Measurements from ENCODE around the gene IBA57.
"Not testable (repeated sequence)": the region's sequence is repeated elsewhere in the genome, so short reads cannot be mapped to it uniquely, and the experiment has no call there.

Gene IBA57

DNA sequence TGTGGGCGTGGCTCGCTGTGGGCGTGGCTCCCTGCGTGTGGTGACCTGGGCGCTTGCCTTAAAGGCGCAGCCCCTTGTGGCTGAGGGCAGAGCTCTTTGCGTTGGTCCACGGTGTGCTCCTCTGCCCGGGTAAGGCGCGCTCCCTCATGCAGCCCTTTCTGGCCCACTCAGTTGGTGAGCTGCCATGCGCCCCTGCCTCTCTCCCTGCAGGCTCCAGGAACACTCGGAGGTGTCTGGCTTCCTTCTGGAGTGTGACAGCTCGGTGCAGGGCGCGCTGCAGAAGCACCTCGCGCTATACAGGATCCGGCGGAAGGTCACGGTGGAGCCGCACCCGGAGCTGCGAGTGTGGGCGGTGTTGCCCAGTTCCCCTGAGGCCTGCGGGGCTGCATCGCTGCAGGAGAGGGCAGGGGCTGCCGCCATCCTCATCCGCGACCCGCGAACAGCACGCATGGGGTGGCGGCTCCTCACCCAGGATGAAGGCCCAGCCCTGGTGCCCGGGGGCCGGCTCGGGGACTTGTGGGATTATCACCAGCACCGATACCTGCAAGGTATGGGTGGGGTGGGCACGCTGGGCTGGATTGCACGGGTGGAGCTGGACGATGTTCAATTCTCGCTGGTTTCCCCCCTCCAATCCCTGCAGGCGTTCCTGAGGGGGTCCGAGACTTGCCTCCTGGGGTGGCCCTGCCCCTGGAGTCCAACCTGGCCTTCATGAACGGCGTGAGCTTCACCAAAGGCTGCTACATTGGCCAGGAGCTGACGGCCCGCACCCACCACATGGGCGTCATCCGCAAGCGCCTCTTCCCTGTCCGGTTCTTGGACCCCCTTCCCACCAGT lies 9.1 kb downstream of the IBA57 start:
- no peak for DNase-seq

GRCh38 chr1:228175316-228176023 lies 9.9 kb downstream of the IBA57 start:
- no peak for DNase-seq

- no peak for DNase-seq
Measured at GRCh38 chr1:228176024-228176395, 10.4 kb downstream of the IBA57 start.

GRCh38 chr1:228176461-228177182 lies 11.0 kb downstream of the IBA57 start:
- DNase-seq: no peak

DNA sequence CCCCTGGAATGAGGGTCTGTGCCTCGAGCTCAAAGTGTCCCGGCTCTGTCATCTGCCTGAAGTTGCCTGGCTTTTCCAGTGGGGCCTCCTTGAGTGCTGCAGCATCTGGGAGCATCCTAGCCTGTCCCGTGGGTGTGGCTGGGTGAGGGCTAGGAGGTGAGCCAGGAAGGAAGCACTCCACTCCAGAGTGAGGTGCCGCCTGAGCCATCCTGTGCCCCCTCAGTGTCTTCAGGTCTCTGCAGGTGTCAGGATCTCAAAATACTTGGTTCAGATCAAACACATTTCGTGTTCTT lies 11.5 kb downstream of the IBA57 start:
- no peak for DNase-seq

- no peak for DNase-seq
Measured at GRCh38 chr1:228177721-228178710, 12.4 kb downstream of the IBA57 start.

DNA sequence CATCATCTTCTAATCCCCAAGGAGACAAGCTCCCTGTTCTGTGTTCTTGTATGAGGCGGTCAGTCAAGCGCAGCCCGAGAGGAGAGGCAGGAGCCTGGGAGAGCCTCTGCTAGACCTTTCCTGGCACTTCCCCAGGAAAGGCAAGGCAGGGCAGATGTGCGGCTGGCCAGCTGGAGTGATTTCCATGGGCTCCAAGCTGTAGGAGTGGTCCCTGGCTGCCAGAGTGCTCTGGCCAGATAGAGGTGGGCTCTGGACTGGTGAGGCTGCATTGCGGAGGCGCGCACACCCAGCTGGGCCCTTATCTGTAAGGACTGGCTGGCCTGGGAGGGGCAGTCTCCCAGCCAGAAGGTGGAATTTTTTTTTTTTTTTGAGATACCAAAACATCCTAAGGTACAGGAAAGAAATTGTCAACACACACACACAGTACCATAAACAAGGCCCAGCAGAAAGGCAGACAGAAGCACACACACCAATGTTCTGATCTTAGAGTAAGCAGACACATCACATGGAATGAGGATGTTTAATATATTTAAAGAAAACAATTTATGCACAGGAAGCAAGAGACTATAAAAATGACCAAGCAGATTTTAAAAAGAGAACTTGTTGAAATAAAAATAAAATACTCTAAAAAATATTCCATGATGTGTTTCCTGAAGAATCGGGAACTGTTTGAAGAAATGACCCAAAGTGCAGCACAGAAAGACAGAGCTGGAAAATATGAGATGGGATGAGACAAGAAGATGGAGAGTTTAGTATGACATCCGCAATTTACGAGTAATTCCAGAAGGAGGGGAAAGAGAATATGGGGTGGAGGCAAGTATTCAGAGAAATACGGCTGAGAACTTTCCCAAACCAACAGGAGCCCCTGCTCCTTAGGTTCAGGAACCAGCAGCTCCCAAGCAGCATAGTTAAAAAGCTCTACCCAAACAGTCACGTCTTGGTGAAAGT lies 13.4 kb downstream of the IBA57 start:
- DNase-seq: no peak

- DNase-seq: no peak
Measured at GRCh38 chr1:228180271-228180958, 14.8 kb downstream of the IBA57 start.

DNA sequence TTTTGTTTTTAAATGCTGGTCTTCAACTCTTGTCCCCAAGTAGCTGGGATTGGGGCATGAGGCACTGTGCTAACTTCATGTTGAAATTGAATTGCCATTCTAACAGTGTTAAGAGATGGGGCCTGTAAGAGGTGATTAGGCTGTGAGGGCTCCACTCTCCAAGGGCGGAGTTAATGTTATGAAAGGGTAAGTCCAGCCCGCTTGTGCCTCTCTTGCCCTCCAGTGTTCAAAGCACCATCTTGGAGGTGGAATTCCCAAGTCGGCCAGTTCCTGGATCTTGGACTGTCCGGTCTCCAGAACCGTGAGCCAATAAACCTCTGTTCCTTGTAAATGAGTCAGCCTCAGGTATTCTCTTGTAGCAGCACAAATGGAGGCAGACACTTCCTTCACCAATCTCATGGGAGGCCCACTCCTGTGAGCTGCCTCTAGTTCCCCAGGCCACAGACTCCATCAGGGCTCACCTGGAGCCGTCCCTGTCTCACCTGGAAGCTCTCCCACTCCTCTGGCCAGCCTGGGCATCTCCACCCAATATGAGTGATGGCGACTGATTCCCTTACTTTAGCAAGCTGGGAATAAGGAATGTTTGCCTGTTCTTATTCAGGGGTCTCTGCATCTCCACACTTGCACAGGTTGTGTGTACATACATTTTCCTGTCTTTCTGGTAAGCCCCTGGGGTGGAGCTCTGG lies 15.5 kb downstream of the IBA57 start:
- DNase-seq: no peak

- DNase-seq: no peak
Measured at GRCh38 chr1:228181645-228182034, 16.0 kb downstream of the IBA57 start.

GRCh38 chr1:228182296-228183030 lies 16.9 kb downstream of the IBA57 start:
- DNase-seq: no peak

GRCh38 chr1:228184152-228184551 lies 18.5 kb downstream of the IBA57 start:
- DNase-seq: peak; percentile 39

DNA sequence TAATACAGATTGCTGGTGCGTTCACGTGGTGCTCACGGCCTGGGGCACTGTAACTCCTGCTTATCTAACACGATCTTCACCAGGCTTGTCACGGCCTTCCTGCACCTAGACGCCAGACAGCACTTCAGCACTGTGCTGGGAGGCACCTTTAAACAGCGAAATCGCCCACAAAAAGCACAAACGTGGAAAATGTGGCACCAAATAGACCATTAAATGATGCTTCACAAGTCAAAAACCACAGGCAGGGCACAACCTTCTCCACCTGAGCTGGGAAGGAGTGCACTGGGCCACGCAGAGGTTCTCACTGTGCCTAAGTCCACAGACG lies 20.0 kb downstream of the IBA57 start:
- no peak for DNase-seq

GRCh38 chr1:228188249-228188648 lies 22.6 kb downstream of the IBA57 start:
- DNase-seq: not testable (repeated sequence)

GRCh38 chr1:228190182-228190581 lies 24.6 kb downstream of the IBA57 start:
- no peak for DNase-seq

DNA sequence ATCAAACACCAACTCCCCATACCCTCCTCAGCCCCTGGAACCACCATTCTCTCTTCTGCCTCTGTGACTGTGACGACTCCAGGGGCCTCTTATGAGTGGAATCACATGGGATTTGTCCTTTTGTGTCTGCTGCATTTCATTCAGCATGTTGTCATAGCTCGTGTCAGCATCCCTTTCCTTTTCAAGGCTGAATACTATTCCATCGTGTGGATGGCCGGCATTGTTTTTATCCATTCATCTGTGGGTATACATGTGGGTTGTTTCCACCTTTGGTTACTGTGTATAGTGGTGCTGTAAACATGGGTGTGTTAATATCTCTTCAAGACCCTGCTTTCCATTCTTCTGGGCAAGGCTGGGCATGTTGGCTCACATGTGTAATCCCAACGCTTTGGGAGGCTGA lies 25.2 kb downstream of the IBA57 start:
- DNase-seq: no peak

- DNase-seq: no peak
Measured at GRCh38 chr1:228194436-228194835, 28.8 kb downstream of the IBA57 start.

DNA sequence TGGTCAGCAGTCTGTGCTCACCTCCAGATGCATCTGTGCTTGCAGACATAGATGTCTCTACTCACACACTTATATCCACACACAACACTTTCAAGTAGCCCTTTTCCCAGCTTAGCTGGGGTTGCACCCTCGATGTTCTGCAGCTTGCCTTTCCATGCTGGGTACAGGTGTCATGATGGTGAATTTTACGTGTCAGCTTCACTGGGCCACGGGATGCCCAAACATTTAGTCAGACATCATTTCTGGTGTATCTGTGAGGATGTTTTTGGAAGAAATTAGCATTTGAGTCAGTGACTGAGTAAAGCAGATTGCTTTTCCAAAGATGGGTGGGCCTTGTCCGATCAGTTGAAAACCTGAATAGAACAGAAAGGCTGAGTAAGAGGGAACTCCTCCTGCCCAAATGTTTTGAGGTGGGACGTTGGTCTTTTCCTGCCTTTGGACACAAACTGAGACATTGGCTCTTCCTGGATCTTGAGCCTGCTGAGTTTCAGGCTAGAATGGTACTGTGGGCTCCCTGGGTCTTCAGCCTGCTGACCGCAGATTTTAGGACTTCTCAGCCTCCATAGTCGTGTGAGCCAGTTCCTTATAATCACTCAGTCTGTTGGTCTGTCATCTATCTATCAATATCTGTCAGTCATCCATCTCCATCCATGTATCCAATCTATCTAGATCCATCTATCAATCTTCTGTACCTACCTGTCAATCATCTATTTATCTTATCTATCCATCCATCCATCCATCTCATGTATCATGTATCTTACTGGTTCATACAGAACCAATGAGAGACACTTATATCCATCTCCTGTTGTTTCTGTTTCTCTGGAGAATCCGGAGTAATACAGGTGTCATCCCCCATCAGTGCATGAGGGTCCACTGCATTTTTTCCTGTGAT lies 29.6 kb downstream of the IBA57 start:
- no peak for DNase-seq

Measured in retina (tissue), 1 donor.